Measurements from ENCODE around the gene CFAP299. TPM values are rescaled to one million over a fixed set of nuclear protein-coding genes. Genes with fewer than 3 reads are reported as not detected.

The CFAP299 gene
- total RNA-seq, 3 donors from 2014 or later: under 0.01 to 0.15 TPM; not detected in 1

GRCh38 chr4:80419946-80420345 lies 84.4 kb downstream of the CFAP299 start:
- TF ChIP-seq POLR2A (IDR thresholded peaks at IDR 0.05): no peak
- H3K9me3 ChIP-seq: no peaks in the 10 kb centered on the region
- DNase-seq (ENCODE audit: low spot score in 2 of 2): no peak
- intact Hi-C loops (cut with DNase I; ENCODE audit: low total_unique reads): no loop called here
- H3K4me1 ChIP-seq: no peaks in the 10 kb centered on the region
- H3K36me3 ChIP-seq: no peaks in the 10 kb centered on the region
- H3K27ac ChIP-seq: no peak overlapping the region
- no peak overlapping the region for H3K4me3 ChIP-seq
- H3K27me3 ChIP-seq: no peaks in the 10 kb centered on the region

GRCh38 chr4:80420638-80421037 lies 85.1 kb downstream of the CFAP299 start:
- H3K27ac ChIP-seq: no peak overlapping the region
- DNase-seq (ENCODE audit: low spot score in 2 of 2): no peak
- TF ChIP-seq POLR2AphosphoS5 (IDR thresholded peaks at IDR 0.05) (no peak), POLR2A (IDR thresholded peaks at IDR 0.05) (no peak)
- TF ChIP-seq, protein P1, sequence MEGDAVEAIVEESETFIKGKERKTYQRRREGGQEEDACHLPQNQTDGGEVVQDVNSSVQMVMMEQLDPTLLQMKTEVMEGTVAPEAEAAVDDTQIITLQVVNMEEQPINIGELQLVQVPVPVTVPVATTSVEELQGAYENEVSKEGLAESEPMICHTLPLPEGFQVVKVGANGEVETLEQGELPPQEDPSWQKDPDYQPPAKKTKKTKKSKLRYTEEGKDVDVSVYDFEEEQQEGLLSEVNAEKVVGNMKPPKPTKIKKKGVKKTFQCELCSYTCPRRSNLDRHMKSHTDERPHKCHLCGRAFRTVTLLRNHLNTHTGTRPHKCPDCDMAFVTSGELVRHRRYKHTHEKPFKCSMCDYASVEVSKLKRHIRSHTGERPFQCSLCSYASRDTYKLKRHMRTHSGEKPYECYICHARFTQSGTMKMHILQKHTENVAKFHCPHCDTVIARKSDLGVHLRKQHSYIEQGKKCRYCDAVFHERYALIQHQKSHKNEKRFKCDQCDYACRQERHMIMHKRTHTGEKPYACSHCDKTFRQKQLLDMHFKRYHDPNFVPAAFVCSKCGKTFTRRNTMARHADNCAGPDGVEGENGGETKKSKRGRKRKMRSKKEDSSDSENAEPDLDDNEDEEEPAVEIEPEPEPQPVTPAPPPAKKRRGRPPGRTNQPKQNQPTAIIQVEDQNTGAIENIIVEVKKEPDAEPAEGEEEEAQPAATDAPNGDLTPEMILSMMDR (IDR thresholded peaks at IDR 0.05): no peak
- H3K4me1 ChIP-seq: no peaks in the 10 kb centered on the region
- H3K27me3 ChIP-seq: no peaks in the 10 kb centered on the region
- intact Hi-C loops (cut with DNase I; ENCODE audit: low total_unique reads): no loop called here
- no peak overlapping the region for H3K4me3 ChIP-seq
- H3K9me3 ChIP-seq: no peaks in the 10 kb centered on the region
- no peaks in the 10 kb centered on the region for H3K36me3 ChIP-seq

DNA sequence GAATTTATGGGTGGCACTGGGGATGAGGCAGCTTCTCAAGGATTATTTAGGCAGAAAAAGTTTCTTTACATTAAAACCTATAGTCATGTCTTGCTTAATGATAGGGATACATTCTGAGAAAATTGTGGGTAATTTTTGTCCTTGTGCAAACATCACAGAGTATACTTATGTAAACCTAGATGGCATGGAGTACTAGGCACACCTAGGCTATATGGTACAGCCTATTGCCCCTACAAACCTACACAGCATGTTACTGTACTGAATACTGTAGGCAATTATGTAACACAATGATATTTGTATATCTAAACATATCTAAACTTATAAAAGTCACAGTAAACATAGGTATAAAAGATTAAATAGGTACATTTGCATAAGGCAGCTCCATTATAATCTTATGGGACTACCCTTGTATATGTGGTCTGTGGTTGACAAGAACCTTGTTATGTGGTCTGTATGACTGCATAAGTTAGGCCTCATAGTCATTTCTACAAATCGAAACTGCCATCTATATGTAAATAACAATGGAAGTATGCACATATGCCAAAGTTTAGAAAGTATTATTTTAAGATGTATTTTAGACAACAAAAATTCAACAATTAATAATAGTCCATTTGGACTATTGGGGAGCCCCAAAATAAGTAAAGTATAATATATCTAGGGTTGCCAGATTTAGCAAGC lies 87.3 kb downstream of the CFAP299 start:
- intact Hi-C loops (cut with DNase I; ENCODE audit: low total_unique reads): no loop called here
- Histone ChIP-seq H3K4me1 (no peaks in the 10 kb centered on the region), H3K36me3 (no peaks in the 10 kb centered on the region), H3K9me3 (no peaks in the 10 kb centered on the region), H3K27me3 (no peaks in the 10 kb centered on the region), H3K27ac (no peak overlapping the region), H3K4me3 (no peak overlapping the region)
- TF ChIP-seq, protein P1 (IDR thresholded peaks at IDR 0.05): no peak
- no peak for TF ChIP-seq POLR2AphosphoS5 (IDR thresholded peaks at IDR 0.05)
- TF ChIP-seq POLR2A (IDR thresholded peaks at IDR 0.05): no peak
- DNase-seq (ENCODE audit: low spot score in 2 of 2): no peak

DNA sequence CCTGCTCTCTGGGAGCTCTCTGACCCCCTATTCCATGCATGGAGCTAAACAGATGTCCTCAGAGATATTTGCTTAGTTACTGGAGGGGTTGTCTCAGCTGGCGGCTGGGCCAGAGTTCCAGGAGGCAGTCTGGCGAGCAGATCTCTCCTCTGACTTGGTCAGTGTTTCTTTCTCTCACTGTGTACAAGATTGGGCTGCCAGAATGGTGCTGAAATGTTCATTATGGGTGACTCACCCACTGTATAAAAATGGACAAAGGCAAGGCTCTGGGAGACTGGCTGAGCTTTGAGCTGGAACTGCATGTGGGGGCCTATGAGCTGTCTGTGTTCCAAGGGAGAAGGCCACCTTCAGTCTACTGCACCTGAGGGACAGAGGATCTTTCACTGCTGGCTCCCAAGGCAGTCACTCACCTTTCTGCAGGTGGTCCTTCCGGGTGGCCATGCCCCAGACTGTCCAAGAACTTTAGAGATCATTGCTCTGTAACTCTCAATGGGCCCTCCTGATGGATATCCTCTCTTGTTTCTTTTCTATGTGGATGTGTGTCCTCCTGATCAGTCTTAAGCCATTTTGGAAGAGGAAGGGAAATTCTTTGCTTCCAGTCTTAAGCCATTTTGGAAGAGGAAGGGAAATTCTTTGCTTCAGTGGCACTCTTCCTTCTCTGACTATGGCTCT lies 88.2 kb downstream of the CFAP299 start:
- Histone ChIP-seq H3K27me3 (no peaks in the 10 kb centered on the region), H3K36me3 (no peaks in the 10 kb centered on the region), H3K4me1 (no peaks in the 10 kb centered on the region), H3K27ac (no peak overlapping the region), H3K4me3 (no peak overlapping the region), H3K9me3 (no peaks in the 10 kb centered on the region)
- intact Hi-C loops (cut with DNase I; ENCODE audit: low total_unique reads): no loop called here
- no peak for DNase-seq (ENCODE audit: low spot score in 2 of 2)
- TF ChIP-seq, protein P1 (IDR thresholded peaks at IDR 0.05): no peak
- TF ChIP-seq POLR2AphosphoS5 (IDR thresholded peaks at IDR 0.05) (no peak), POLR2A (IDR thresholded peaks at IDR 0.05) (no peak)

- TF ChIP-seq, protein P1 (IDR thresholded peaks at IDR 0.05): no peak
- TF ChIP-seq POLR2AphosphoS5 (IDR thresholded peaks at IDR 0.05): no peak
- TF ChIP-seq POLR2A (IDR thresholded peaks at IDR 0.05): no peak
- H3K9me3 ChIP-seq: no peaks in the 10 kb centered on the region
- H3K4me1 ChIP-seq: no peaks in the 10 kb centered on the region
- intact Hi-C loops (cut with DNase I; ENCODE audit: low total_unique reads): no loop called here
- no peak for DNase-seq (ENCODE audit: low spot score in 2 of 2)
- H3K27me3 ChIP-seq: no peaks in the 10 kb centered on the region
- no peaks in the 10 kb centered on the region for H3K36me3 ChIP-seq
- no peak overlapping the region for H3K4me3 ChIP-seq
- H3K27ac ChIP-seq: no peak overlapping the region
These were observed 88.7 kb downstream of the CFAP299 start for GRCh38 chr4:80424225-80424581.
